Fibroblast of skin of abdomen (primary cell): ENCODE data around the gene MYOM1.
"Not testable (repeated sequence)": the region's sequence is repeated elsewhere in the genome, so short reads cannot be mapped to it uniquely, and the experiment has no call there.

Experiments used
- DNase-seq: peaks from one replicate; pipeline ENCODE4 v3.0.0-alpha.2; 2013

Gene MYOM1

DNA sequence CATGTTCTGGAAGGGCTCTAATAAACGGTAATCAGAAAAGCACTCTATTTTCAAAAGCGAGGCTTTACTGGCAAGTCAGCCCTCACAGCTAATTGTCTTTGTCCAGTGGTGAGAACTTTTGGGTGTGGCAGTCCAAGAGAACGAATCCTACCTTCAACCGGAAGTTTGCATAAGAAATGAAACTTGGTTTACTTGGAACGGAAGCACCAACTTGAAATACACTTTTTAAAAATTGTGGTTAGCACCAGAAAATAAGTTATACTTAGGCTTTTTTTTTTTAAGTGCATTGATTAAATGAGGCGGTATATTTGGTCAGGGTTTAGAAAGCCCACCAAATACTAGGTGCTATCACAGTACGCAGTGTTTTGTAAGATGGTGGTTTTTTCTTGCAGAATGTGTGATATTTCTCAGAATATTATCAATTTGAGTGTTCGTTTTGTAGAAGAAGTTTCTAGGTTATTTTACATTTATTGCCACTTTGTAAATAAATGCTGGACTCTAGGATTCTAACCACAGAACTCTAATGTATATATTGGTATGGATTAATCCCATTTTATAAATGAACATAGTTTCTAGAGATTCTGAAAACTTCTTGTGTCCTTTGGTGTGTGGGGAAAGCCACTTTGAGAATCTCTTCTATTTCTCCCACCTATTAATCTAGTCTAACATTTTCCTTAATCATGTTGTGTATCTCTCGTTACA lies 29.0 kb upstream of the MYOM1 start:
- DNase-seq, result peak; percentile 64

DNA sequence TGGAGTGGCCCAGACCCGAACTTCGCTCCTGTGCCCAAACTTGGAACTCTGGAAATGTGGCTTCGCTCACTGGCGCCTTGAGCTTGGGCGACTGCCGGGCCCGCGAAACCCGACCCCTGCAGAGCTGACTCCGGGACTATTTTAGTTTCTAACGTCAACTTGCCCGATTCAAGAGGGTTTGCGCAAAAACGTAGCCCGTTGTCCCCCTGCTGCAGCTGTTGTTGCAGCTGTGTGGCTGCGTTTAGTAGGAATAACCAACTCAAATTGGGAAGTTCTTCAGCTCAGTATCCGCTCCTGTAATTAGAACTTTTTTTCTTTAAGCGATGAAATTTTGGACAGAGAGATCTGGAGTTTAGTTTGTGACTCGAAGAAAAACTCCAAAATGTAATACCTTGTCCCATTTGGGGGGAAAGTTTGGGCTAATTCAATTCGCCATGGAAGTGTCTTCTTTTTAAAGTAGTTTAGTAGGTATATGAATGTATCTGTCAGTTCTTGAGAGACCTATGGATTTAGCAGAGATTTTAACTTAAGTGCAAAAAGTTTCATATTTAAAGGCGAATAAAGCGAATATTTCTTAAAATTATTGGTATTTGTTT lies 28.4 kb upstream of the MYOM1 start:
- peak; percentile 37 for DNase-seq

DNA sequence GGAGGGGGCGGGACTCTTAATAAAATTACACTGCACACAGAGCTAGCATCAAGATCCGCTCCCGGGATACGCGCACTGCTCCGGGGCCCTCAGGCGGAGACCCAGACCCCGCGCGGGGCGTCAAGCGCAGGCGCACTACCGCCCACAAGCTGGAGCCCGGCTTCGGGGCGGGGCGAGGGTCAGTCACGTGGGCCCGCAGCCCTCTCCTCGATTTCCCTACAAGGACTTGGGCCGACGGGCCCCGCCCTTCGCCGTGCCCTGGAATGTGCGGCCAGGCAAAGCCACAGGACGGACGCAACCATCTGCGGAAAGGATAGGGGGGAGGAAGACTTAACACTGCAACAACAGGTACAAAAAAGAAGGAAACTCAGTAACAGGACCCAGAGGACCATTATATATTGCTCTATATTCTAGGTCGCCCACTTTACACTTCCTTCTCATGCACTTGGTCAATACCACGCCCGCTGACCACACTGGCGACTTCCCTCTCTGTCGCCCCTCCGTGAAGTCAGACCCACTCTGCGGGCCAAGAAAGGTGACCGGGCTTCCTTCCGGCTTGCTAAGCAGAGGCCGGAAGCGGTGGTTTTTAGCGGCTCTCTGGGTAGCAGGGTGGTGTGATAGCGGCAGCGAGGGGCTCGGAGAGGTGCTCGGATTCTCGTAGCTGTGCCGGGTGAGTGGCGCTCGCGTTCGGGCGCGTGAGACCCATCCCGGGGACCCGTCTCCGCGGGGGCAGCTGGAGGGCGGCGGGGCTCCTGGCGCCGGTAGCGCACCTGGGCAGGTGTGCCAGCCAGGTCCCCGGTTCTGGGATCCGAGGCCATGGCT lies 27.7 kb upstream of the MYOM1 start, which contains the start of gene MYL12A:
Gene MYL12A (plus strand): TSS at position 562 of the 822 bp plus-strand sequence. CDS start 5,447 bp downstream, outside the sequence.
- DNase-seq, result peak; percentile 99

DNA sequence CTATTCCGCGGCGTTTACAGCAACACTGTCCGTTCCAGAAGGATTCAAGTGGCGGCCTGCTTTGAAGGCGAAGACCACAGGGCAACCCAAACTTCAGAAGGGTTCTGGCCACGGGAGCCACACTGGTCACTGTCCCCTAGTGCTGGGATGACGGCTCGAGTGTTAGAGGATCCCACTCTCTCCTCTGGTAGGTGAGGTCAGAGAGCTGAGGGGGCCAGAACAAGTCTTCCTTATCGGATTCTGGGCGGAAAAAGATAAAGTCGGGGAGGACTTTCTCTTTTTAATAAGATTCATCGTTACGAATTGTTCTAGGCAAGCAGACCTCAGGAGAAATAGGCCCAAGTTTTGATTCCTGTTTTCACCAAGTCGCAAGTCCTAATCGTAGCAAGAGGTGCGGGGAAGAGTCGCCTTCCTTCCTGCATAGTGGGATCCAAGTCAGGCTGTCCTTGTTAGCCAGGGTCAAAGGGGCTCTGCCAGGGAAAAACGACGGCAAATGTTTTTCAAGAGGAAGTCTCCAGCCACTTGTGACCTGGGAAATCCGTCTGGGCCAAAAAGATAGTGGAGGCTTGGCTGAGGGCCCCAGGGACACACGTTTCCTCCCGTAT lies 27.0 kb upstream of the MYOM1 start:
- no peak for DNase-seq

DNA sequence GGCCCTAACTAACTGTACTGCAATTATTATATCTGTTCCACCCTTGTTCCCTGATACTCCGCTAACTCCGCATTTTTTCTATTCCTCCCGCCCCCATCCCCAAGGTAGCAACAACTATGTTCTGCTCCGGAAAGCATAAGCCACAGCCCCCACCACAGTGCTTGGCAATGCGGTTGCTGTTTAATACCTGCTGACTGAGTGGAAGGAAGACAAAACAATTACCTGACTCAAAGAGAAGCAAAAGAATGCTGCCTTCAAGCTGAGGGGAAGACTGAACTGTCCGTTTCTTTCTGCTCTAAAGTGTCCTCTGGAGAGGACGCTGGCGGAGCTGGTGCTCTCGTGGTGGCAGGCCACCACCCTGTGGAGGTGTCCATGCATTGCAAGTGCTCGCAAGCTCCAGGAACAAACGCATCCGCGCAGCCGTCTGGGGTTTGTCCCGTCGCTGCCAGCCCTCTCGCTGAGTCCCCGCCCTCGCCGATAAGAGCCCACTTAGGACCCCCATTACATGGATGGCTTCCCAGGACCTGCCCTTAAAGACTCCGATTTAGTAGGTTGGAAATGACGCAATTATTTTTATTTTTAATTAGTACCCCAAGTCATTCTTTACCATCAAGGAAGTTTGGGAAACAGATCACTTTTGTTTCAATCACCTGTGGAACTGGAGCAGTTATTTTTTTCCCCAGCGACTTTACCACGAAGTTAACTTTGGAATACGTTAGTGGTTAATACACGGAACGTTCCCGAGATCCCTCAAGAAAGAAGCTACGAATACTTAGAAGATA lies 26.3 kb upstream of the MYOM1 start:
- peak; percentile 87 for DNase-seq

DNA sequence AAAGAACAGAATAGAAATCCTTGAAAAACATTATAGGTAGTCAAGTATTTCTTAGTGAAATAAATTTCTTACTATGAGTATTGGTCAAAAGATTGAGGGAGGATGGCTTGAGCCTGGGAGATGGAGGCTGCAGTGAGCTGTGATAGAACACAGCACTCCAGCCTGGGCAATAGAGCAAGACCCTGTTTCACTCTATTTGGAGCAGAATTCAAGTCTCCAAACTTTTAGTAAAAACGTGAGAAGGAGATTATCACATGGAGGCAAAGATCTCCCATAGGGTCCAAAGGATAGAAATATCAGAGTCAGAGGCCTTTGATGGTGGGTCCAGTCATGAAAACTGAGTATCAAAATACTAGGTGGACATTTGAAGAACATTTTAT lies 25.4 kb upstream of the MYOM1 start:
- no peak for DNase-seq

- no peak for DNase-seq
These were observed 19.0 kb upstream of the MYOM1 start for GRCh38 chr18:3238742-3239141.

DNA sequence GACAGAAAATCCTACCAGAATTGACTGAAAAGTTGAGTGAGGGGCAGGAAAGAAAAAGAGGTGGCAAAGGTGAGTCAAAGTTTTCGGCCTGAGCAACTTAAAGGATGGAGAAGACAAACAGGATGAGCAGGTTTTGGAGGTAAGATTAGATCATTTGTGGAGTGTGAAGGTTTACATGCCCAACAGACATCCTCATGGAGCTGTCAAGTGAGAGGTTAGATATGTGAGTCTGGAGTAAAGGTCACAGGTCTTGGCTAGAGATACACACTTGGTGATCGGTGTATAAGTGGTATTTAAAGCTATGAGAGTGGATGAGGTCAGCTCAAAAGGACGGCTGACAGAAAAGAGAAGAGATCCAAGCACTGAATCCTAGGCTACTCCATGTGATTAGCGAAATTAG lies 16.7 kb upstream of the MYOM1 start:
- no peak for DNase-seq

DNA sequence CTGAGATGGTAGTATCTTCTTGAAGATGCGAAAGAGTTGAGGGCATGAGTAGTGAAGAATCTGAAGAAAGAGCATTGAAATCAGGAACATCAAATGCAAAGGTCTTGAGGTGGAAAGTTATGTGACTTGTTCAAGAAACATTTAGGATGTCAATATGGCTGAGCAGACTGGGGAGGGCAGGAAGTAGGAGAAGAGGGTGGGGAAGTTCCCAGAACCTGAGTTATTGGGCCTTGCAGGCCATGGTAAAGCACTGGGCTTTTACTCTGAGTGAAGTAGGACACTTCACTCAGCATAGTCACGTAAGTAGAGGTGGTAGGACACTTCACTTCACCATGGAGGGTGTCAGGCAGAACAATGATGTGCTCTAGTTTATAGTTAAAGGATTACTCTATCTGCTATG lies 16.1 kb upstream of the MYOM1 start:
- DNase-seq, result no peak

DNA sequence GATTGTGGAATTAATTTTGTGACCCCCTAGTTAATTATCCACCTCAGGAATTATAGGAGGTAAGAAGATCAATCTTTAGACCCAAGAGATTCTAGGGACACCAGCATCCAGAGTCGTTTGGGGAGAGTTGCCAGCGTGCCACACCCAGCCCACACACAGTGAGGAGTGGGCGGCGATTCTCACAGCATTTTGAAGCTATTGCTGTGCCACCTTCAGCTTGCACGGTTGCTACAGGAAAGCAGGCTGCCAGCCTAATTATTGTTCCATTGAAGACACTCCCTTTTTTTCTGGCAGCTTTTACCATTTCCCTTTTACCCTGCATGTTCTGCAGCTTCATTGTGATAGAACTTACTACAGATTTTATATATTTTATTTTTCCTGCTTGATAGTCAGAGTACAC lies 14.7 kb upstream of the MYOM1 start:
- no peak for DNase-seq

DNA sequence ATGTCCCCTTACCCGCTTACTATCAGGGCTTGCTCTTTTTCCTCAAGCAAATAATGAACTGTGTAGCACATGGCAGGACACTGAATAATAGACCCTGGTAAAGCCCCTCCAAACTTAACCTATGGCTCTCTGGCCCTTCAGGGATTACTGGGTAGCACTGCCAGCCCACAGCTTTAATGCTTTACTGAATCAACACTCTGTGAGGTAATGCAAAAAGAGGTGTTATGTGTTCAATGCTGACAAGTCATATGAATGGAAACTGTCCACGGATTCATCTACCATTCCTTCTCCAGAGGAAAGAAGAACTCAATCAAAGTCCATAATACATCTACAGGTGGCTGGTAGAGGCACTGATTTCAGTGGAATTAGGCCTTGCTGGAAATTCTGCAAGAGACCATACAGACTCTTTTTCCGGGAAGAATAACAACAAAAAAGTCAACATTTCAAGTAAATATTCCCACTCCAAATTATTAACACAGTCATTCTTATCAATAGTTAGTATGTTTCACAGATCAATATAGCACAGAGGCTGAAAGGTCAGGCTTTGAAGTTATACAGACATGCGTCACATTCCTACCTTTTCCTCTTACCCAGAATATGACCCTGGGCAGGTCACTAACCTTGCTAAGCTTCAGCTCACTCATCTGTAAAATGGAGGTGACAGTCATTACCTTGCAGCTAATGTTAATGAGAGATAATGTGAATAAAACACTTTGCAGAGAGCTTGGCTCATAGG lies 13.8 kb upstream of the MYOM1 start:
- no peak for DNase-seq

DNA sequence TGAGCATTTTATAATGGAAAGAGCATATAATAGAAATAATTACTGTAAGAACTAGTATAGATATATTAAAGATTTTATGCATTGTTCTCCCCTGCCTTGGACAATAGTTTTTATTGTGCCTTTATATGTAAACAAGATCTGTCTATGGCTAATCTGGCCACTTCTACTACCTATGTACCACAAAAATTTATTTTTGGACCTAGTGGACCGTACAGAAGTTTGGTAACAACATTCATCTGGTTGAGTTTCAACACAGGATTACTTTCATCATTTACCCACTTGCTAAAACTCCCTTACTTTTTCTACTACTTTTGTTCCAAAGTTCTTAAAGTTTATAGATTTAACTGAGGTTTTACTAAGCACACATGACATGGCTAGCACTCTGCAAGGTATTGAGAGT lies 13.2 kb upstream of the MYOM1 start:
- no peak for DNase-seq

- no peak for DNase-seq
These were observed 10.9 kb upstream of the MYOM1 start for GRCh38 chr18:3230401-3231334.

GRCh38 chr18:3226048-3226447 lies 6.3 kb upstream of the MYOM1 start:
- no peak for DNase-seq

- DNase-seq, result no peak
These were observed 5.8 kb upstream of the MYOM1 start for GRCh38 chr18:3225588-3225987.

DNA sequence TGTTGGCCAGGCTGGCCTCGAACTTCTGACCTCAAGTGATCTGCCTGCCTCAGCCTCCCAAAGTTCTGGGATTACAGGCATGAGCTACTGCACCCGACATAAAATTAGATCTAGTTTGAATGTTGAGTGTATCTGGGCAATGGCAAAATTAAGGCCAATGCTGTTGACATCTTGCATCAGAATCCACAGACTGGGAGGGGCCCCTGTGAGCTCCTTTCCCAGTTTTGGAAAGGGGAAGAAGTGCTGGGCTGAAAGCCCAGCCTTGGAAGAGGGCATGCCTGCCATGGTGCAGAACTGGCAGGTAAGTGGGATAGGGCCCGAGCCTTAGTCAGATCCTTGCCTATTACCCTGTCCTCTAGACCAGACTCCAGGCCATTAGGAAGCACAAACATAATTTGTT lies 4.5 kb upstream of the MYOM1 start:
- DNase-seq, result no peak

DNA sequence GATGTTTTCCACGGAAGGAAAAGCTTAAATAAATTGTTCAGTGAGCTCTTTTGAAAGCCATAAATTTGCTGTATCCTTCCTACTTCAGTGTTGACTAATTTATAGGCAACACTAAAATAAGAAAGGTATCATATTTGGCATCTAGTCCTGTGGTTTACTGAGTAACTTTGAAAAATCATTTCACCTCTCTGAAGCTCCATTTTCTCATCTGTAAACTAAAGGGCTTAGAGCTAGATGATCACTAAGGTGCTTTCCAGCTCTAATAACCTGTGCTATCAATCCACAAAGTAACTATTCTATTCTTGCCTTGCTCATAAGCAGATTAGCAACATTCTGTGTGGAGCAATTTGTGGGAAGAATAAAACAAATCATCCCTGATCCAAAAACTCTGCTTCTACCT lies 3.6 kb upstream of the MYOM1 start:
- no peak for DNase-seq

- DNase-seq, result no peak
These were observed 1.7 kb upstream of the MYOM1 start for GRCh38 chr18:3221496-3221895.

DNA sequence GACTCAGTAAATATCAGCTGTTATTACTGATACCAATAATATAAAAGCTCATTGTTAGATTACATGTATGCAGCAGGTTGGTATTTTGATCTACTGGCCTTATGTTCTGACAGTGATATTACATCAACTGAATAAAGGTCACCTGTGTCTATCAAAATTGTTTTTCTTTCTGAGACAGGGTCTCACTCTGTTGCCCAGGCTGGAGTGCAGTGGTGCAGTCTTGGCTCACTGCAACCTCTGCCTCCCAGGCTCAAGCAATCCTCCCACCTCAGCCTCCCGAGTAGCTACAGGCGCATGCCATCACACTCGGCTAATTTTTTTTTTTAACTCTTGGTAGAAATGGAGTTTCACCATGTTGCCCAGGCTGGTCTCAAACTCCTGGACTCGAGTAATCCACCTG lies 1.1 kb upstream of the MYOM1 start:
- DNase-seq, result not testable (repeated sequence)

DNA sequence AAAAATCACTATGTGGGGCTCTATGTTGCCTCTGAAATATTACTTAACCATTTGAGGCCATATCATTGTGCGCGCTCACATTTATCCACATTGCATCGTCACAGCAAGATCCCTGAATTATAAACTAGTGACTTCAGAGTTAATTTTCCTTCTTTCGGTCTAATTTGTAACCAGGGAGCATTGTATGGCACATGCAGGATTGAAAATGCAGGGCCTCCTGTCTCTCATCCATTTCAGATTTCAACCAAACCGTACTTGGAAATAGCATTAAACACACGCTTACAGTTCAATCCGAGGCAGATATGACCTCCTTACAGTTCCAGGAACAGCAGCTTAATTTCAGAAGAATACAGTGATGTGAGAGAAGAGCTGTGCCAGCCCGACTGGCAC lies 532 bp downstream of the MYOM1 start:
- no peak for DNase-seq

GRCh38 chr18:3218819-3219218 lies 949 bp downstream of the MYOM1 start:
- DNase-seq, result no peak
